Medulla oblongata (tissue), 1 donor: Measurements from ENCODE around the gene FBXW4.

ENCODE experiments used
- DNase-seq: peaks from one replicate; pipeline ENCODE4 v3.0.0-alpha.2; 2015; ENCODE audit errors: extremely low spot score

FBXW4 gene

DNA sequence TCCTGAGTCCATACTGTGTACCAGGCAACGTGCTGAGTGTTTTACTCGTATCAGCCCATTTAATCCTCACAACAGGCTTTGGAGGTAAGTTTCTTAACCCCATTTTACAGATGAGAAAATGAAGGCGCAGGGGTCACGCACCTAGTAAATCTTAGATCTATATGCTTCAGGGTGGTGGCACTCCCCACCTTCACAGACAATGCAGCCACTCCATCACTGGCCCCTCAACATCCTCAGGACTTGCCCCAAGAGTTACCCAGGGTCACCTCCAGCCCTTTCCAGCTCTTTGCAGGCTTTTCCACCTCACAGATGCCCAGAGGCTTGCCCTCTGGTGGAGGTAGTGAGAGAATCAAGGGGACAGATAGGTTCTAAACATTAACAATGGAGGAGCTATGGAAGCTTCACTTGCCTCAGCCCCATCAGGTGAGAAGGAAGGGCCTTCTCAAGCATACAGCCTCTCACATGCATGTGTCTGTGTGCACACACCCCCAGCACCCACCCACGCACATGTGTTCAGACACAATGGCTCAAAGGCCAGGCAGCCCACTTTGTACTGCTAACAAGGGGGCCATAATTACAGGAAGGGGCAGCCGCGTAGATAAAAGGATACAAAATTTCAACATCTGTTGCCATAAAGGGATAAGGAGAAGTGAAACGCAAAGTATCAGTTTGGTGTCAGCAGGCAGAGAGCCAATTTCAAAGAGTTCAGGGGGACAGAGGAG is 77.7 kb downstream of the FBXW4 start:
- DNase-seq = peak; percentile 20

DNA sequence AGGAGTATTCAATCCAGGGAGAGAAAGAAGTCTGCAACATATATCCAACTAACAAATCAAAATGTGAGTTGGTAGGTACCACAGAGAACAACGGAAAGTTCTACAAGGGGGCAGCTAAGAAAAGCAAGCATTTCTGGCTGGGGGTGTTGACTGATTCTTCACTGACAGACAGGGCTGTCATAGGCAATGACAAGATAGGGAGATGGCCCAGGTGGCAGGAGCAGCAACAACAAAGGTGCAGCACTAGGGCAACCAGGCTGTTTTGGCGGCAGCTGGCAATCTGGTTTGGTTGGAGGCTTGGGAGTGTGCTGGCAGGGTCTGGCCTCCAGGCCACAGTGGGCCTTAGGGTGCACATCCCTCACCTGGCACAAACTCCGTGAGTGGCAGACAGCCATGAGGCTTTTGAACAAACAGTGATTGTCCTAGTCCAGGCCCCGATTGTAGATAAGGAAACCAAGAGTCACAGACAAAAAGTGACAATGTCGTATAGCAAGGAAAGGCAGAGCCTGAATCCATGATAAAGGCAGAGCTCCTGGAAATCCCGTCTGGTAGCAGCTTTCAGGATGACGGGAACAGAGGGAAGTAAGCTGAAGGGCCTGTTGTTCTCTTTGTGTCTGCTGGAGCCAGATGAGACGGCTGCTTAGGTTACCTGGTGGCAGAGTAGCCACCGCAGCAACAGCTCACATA is 78.4 kb downstream of the FBXW4 start:
- no peak for DNase-seq

DNA sequence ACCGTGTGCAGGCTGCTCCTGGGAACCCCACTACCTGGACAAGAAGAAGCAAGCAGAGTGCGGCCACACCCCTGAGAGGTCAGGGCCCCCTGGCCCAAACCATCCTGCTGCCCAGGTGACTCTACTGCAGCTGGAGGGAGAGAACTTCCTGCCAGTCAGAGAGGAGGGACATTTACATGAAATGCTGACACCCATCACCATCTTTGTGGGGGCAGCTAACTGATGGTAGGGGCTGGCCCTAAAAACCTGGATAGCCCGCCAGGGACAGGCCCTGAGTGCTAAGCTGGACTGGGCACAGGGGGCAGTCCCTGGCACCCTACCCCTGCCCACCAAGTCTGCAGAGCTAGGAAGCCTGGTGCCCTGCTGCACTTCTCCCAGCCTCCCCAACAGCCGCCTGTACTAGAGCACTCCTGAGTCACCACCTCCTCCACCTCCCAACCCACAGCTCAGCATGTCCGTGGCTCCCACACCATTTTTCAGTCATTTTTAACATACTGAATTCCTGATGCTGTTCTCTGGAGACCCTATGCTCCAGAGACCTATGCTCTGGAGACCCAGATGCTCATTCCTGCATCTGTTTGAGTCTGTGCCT is 79.3 kb downstream of the FBXW4 start:
- DNase-seq = no peak

DNA sequence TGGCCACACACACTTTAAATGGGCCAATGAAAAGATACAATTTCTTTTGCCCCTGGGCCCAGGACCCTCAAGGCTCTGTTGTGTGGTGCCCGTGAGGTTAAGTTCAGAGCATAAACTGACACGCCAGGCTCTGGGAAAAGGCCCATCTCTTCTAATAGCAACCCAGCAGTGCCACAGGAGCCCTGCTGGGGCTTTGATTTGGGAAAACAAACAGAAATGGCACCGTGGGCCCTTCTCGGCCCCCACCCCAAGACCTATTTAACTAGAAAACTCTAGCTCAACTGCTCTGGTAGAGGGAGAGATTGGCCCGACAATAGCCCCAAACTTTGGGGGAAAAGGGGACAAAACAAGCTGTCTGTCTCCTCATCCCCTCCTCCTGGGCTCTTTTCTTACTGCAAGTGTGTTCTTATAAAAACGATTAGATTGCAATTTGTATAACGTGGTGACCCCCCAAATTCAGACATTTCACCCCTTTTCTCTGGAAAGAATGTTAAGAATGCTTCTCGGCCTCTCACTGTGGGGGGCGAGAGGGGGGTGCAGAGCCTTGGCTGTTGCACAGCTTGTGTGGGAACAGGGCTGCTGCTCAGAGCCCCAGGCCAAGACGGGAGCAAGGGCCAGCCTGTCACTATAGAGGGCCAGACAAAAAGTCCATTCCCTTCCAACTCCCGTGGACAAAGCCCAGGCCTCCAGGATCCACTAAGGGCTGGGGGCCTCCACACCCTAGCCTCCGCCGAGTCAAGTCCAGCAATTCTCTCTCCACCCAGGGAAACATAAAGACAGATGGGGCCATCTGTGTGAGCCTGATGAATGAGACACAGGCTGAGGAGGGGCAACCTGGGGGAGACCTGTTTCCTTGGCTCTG is 80.1 kb downstream of the FBXW4 start:
- no peak for DNase-seq

DNA sequence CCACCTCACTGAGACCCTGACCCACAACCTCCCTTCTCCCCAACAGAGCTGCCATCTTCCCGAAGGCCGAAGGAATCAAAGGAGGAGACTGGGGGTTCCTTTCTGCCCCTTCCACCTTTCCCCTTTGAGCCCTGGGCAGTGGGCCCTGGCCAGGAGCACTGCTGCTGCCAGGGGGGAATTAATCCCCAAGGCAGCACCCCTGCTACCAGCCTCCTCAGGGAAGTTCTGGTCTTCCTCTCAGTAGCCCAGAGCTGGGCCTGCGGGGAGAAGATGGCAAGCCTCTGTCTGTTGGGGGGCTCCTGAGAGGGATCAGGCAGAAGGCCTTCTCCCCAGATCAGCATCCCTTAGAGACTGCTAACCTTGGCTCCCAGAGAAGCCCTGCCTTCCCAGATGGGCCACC is 81.3 kb downstream of the FBXW4 start:
- DNase-seq = no peak

DNA sequence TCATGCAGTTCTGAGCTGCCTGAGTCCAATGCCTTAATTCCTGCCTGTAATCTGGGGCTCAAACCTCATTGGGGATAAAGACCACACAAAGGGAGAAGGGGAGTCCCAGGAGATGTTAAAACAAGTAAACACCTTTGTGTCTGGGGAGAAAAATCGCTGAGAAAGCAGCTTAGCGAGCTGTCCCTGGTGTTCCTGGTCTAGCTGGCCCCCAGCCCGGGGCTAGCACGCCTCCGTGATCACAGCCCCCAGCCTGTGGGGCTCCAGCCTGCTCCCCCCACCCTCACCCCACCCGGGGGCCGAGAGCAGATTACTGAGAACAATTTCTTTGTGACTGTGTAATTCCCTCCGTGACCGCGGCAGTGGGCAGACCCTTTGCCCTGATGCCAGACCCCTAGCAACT is 82.1 kb downstream of the FBXW4 start:
- no peak for DNase-seq

DNA sequence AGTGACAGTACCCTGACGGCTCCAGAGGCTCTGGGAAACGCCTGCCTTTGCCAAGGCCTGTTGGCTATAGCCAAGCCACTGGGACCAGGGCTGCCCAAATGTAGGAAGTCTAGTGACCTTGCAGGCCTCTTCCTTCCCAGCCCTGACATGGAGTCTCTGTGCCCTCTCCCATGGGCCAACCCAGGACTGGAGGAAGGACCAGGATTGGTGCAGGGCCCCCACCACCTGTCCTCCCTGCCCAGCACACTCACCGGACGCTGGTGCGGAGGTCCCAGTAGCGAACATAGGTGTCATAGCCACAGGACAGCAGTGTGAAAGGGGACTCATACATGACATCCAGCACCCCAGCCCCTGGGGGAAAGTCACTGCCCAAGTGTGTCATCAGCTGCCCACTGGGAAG is 82.9 kb downstream of the FBXW4 start:
- no peak for DNase-seq

DNA sequence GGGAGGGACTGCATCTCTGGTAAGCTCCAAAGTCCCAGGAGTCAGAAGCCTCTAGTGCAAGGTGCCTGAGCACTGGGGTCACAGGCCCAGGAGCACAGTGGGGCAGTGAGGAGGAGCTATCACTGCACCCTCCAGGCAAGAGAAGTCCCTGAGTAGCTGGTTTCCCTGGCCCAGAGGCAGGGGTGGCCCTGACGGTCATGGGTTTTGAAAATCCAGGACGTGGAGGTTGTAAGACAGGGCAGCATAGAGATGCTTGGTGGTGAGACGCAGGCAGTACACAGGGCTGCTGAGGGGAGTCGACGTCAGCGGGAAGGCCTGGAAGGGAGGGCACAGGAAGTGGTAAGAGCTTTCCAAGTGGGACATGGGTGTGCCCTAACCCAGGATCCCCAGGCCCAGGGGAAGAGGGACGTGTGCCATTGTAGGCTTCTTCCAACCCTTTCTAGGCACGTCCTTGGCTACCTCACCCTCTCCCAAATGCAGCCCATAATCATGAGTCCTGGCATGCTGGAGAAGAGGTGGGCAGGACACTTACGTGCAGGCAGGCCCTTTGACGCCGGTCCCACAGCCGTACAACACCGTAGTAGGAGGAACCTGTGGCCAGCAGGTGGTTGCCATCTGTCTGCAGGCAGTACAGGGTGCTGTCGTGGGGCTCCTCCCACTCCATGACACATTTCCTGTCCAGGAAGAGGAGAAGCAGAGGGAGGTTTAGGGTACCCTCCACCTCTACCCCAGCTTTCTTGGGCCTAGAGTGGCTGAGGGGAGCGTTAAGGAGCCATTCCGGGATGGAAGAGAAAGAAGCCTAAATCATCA is 83.7 kb downstream of the FBXW4 start:
- DNase-seq = no peak

DNA sequence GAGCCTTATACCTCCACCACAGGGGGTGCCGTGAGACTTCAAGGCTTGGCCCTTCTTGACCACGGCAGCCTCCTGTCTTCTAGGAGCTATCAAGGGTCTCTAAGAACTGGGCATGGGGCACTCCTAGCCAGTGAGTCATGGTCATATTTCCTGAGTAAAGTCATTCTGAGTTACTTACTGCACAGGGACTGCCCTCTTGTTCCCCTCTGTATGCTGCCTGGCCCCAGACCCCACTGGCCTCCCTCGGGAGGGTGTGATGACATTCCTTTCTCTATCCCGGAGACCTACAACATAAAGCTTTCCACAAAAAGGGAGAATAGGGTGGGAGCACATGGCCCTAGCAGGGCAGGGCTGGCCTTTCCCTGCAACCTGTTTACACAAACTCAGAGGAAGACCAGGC is 85.5 kb downstream of the FBXW4 start:
- DNase-seq = no peak

DNA sequence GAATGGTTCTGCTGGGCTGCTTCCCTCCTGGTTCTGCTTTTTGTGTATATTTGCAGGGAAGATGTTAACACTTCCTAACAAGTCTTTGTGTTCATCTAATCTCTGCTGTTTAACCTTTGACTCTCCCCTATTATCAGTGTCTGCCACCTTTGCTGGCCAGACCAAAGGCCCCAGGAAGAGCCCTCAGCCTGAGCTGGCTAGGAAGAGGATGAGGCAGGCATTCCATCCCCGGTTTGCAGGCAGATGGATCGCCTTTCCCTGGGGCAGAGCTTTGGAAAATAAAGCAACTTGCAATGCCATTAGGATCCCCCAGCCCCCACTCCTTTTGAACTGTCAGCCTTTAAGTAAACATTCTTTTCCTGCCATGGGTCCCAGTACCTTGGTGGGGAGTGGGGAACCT is 87.8 kb downstream of the FBXW4 start:
- no peak for DNase-seq

DNA sequence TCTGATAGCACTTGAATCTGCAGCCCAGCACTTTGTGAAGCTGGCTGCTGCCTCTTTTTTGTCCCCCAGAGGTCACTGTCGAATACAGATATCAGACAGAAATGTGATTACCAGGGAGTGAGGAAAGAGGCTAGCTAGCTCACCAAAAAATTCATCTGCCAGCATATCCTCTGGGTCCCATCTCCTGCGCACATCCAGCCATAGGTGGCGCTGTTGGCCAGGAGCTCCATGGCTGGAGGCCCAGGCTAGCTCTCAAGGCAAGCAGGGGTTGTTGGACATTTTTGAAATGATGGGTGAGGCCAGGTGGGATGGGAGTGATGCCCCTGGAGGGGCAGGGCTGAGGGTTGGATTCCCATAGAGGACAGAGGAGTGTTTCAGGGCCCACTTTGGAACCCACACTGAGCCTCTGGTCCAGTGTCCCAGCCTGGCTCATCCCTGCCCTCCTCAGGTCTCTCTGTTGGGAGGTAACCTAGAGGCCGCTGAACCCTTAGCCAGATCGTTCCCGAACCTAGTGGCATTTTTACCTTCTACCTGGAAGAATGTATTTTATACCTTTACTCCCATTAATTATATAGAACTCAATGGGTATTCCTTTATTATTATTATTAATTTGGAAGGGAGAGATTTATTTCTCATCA is 92.1 kb downstream of the FBXW4 start:
- peak; percentile 87 for DNase-seq

DNA sequence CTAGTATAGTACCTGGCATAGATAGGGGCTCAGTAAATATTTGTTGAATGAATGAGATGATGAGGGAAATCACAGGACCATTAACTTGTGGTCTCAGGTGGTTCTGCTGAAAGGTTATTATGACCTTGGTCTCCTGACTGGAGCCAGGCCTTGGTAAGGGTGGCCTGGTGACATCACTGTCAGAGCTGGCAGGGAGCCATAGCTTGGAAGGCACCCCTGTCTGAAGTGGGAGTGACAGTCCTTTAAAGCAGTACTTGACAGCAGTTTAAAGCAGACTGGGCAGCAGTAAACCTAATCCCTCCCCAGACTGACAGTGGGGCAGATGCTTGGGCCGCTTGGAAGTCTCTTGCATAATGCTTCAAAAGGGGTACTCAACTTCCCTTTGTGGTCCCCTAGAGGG is 93.4 kb downstream of the FBXW4 start:
- DNase-seq = no peak

DNA sequence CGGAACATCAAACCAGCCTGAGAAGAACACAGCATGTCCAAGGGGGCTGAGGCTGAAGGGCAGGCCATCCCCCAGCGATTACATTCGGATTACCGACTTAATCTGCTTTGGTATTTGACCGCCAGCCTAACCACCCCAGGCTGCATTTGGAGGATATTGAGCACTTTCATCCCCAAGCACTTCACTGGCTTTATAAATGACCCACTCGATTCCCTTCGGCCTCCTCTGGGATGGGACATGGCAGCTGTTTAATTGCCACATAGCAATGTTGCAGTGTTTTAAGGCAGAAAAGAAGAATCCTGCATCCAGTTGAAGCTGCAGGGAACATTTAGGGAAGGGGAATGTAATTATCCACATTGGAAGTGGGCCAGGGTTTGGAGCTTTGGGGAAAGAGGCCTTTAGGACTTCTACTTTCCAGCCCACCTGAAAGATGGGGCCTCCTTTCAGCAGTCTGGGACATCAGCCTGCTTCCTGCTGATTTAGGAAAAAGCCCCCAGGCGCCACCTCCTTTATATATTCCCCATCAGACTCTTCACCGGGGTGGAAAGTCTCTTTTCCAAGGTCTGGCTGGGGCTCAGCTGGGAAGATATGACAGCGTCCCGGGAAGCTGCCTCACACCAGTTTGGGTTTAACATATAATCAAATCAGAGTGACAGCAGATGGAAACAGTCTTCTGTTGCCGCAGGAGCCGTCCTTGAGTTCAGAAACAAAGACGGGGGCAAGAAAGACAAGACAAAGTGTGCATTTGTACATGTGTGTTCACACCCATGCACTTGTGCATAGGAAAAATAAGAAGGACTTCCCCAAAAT is 97.7 kb downstream of the FBXW4 start:
- no peak for DNase-seq

DNA sequence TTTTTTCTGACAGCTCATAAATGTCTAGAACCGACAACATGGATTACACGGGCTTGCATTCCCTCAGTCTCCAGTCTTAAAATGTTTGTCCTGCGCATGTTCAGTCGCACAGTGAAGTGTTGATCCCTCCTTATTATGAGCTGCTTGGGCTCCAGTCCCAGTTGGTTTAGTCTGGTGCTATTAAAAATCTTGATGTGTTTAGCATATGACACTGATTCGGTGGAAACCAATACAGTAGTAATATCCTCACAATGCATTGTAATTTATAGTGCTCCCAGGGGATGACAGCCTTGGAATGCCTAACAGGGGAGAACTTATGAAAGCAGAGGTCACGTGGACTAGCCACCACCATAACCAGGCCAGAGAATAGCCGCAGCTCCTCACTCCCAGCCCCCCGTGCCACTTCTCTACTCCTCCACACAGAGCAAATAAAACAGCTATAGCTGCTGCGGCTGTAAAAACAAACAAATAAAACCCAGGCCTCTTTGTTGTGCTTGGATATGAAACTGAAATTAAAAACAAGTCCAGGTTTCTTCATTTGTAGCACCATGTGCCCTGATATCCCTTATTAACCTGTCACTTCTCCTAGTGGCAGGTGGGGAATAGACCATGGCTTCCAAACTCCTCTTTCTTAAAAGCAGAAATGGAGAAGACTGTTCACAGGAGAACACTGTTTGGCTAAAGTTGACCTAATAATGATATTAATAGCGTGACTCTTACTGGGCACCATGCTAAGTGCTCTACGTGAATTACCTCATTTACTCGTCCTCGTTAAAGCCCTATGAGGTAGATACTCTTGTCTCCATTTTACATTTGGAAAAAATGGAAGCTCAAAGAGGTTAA is 99.2 kb downstream of the FBXW4 start:
- DNase-seq = no peak

DNA sequence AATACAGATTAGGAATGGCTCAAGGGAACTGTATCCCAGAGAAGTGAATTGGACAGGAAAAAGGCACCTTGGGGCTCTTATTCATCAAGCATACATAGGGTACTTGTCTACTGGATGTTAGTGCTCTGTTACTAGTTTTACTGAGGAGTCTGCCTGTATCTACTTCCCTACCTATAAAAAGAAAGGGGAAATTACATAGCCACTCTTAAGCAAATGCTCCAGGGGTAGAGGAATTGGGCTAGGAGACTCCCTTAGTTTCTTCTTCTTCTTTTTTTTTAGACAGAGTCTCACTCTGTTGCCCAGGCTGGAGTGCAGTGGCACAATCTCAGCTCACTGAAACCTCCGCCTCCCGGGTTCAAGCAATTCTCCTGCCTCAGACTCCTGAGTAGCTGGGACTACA is 101.6 kb downstream of the FBXW4 start:
- peak; percentile 60 for DNase-seq

DNA sequence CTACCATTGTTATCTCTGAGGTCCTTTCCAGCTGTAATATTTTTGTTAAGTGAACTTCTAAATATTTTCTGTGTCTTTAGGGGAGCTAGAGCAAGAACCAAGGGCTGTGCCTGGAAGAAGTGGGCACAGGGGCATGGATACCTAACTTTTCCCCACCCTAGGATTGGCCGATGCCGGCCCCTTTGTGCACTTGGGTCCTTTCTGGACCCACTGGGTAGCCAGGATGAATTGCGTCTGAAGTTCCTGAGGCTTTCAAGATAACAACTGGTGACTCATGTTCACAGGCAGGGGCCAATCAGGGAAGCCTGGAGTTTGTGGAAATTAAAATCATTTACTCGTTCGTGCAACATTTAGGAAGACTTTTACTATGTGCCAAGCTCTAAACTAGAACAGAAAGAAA is 106.1 kb downstream of the FBXW4 start:
- no peak for DNase-seq

DNA sequence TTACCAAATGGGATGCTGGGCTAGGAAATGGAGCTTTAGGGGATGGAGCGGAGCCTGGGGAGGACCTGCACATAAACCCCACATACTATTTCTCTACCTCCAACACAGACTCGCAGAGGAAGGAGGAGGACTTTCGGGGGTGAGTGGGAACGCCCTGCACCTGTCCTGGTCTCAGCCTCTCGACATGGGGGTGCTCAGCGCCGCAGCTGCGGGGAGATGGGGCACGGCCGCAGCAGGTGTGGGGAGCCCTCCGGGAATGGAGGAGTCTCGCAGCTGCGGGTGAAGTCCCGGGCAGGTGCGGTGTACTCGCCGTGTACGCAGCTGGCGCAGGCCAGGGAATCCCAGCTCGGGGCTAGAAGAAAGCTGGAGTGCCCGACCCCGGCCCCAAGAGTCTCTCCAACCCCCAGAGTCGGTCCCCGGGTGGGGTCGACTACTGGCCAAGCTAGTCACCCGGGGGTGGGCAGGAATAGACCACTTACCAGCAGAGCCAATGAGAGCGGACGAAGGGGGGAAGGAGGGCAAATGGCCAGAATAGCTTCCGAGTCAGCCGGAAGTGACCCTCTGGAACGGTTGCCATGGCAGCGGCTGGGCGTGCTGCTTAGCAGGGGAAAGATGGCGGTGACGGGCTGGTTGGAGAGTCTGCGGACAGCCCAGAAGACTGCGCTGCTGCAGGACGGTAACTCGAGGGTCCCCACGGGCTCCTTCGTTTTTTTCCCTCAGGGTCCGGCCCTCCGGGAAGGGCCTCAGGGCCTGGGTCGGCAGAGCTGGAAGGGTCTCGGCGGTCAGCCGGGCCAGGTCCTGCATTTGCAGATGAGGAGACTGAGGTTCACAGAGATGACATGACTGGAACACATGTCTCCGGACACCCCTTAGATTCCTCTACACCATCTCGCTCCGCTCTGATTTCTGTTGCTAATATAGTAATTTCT is 107.0 kb downstream of the FBXW4 start, which contains the start of the genes DPCD and POLL:
DPCD (plus strand) TSS at position 597 of the 929 bp plus-strand sequence; CDS start at position 613, 16 bp downstream.
POLL (minus strand) TSS at position 533 of the 929 bp plus-strand sequence. CDS start 897 bp downstream, outside the sequence.
- DNase-seq = peak; percentile 98

DNA sequence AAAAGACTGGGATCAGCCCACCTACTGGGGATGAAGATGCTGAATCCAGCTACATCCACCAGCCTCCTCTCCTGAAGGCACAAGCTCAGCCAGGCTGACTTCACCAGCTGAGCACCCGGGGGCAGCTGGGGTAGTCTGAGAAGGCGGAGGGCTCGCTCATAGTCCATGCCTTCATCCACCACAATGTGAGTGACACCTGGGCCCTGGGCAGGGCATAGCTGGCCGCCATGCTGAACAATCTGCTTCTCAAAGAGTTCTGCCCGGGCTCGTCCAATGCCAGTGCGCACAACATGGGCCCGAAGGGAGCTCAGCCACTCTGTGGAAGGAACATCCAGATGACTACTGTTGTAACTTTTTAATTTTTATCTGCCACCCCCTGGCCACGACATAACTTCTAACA is 109.1 kb downstream of the FBXW4 start:
- DNase-seq = no peak
